Measurements from ENCODE around the gene TTYH3. TPM values are rescaled to one million over a fixed set of nuclear protein-coding genes. Genes with fewer than 3 reads are reported as not detected.

The TTYH3 gene
- total RNA-seq, 4 donors from 2014 or later: 16.7 to 23.8 (median 21.4) TPM

DNA sequence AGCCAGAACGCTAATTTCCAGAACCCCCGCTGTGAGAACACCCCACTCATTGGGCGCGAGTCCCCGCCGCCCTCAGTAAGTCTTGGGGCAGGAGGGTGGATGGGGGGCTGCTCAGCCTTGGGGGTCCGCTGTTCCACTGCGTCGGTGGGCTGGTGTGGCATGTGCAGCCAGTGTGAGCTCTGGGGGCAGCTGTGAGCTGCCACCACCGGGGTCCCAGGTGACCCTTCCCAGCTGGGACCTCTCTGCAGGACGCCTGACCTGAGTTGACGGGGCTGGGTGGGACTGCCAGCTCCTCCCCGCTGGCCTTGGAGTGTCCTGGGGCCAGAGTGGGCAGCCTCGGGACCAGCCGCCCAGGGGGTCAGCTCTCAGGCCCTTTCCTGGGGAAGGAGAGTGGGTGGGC, 27.2 kb downstream of the TTYH3 start:
- no peak overlapping the region for H3K4me3 ChIP-seq (replicated peaks in 1 of 3)
- no peak for DNase-seq
- no peaks in the 10 kb centered on the region for H3K27me3 ChIP-seq
- H3K9me3 ChIP-seq: no peaks in the 10 kb centered on the region
- intact Hi-C loops (cut with DNase I): no loop called here
- WGBS, 2 donors: 92% methylated on average over 4 to 9 of the region's 15 CpGs
- H3K27ac ChIP-seq: no peak overlapping the region
- H3K36me3 ChIP-seq: peaks cover 13 to 15% of the 10 kb centered on the region in 2 donors
- TF ChIP-seq, protein P1, sequence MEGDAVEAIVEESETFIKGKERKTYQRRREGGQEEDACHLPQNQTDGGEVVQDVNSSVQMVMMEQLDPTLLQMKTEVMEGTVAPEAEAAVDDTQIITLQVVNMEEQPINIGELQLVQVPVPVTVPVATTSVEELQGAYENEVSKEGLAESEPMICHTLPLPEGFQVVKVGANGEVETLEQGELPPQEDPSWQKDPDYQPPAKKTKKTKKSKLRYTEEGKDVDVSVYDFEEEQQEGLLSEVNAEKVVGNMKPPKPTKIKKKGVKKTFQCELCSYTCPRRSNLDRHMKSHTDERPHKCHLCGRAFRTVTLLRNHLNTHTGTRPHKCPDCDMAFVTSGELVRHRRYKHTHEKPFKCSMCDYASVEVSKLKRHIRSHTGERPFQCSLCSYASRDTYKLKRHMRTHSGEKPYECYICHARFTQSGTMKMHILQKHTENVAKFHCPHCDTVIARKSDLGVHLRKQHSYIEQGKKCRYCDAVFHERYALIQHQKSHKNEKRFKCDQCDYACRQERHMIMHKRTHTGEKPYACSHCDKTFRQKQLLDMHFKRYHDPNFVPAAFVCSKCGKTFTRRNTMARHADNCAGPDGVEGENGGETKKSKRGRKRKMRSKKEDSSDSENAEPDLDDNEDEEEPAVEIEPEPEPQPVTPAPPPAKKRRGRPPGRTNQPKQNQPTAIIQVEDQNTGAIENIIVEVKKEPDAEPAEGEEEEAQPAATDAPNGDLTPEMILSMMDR (IDR thresholded peaks at IDR 0.05): no peak
- no peak for TF ChIP-seq POLR2A (IDR thresholded peaks at IDR 0.05)
- peaks cover 0 to 7% of the 10 kb centered on the region in 2 donors for H3K4me1 ChIP-seq

- no peak for TF ChIP-seq POLR2A (IDR thresholded peaks at IDR 0.05)
- TF ChIP-seq, protein P1 (IDR thresholded peaks at IDR 0.05): no peak
- DNase-seq: no peak
- intact Hi-C loops (cut with DNase I): loop anchor here (5.0 kb wide), 1 partner anchor 52 kb away; no protein-coding TSS in a partner anchor
- no peak overlapping the region for H3K27ac ChIP-seq
- no peaks in the 10 kb centered on the region for H3K9me3 ChIP-seq
- H3K27me3 ChIP-seq: no peaks in the 10 kb centered on the region
- no peak overlapping the region for H3K4me3 ChIP-seq (replicated peaks in 1 of 3)
- 94% methylated on average over 11 to 33 of the region's 36 CpGs for WGBS, 2 donors
- peaks cover 13 to 15% of the 10 kb centered on the region in 2 donors for H3K36me3 ChIP-seq
- H3K4me1 ChIP-seq: peaks cover 0 to 8% of the 10 kb centered on the region in 2 donors
Observed at GRCh38 chr7:2659556-2660358, 28.0 kb downstream of the TTYH3 start.

- H3K9me3 ChIP-seq: no peaks in the 10 kb centered on the region
- 83 to 96% methylated on average over 12 to 14 of the region's 36 CpGs for WGBS, 2 donors
- peaks cover 13 to 15% of the 10 kb centered on the region in 2 donors for H3K36me3 ChIP-seq
- intact Hi-C loops (cut with DNase I): loop anchor here (5.0 kb wide), 1 partner anchor 53 kb away; no protein-coding TSS in a partner anchor
- H3K27me3 ChIP-seq: no peaks in the 10 kb centered on the region
- H3K4me3 ChIP-seq (replicated peaks in 1 of 3): no peak overlapping the region
- peaks cover 0 to 11% of the 10 kb centered on the region in 2 donors for H3K4me1 ChIP-seq
- no peak for DNase-seq
- no peak overlapping the region for H3K27ac ChIP-seq
- TF ChIP-seq POLR2A (IDR thresholded peaks at IDR 0.05): no peak
- TF ChIP-seq, protein P1 (IDR thresholded peaks at IDR 0.05): no peak
Observed at GRCh38 chr7:2660359-2661095, 28.7 kb downstream of the TTYH3 start.

DNA sequence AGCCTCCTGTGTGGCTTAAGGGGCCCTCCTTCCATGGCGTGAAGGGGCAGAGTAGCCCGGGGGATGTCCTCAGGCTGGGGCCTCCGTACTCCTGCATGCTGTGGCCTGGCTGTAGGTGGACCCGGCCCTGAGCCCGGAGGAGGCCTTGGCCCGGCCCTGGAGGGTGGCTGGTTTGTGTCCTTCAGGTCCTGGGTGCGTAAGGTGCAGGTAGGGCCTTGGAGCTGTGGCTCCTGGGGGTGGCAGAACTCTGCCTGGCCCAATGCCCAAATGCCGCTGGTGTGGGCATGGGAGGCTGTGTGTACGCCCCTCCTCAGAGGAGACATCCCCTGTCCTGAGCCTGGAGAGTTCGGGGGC, 29.3 kb downstream of the TTYH3 start:
- 94% methylated on average over 4 of the region's 10 CpGs; no CpG with 5 or more reads in 1 of the 2 donors for WGBS, 2 donors
- Histone ChIP-seq H3K36me3 (peaks cover 13 to 15% of the 10 kb centered on the region in 2 donors), H3K4me1 (peaks cover under 1 to 15% of the 10 kb centered on the region in 2 donors), H3K27ac (no peak overlapping the region), H3K9me3 (no peaks in the 10 kb centered on the region), H3K4me3 (replicated peaks in 1 of 3) (no peak overlapping the region), H3K27me3 (no peaks in the 10 kb centered on the region)
- TF ChIP-seq, protein P1 (IDR thresholded peaks at IDR 0.05): no peak
- no peak for TF ChIP-seq POLR2A (IDR thresholded peaks at IDR 0.05)
- no peak for DNase-seq
- intact Hi-C loops (cut with DNase I): loop anchor here (5.0 kb wide), 1 partner anchor 54 kb away; no protein-coding TSS in a partner anchor

Data from thyroid gland (tissue), 4 donors.